Measurements from ENCODE around the gene HPF1. TPM values are rescaled to one million over a fixed set of nuclear protein-coding genes. Genes with fewer than 3 reads are reported as not detected.
"Not testable (repeated sequence)": the region's sequence is repeated elsewhere in the genome, so short reads cannot be mapped to it uniquely, and the experiment has no call there.

Gene HPF1
- total RNA-seq, 6 donors from 2014 or later: 6.5 to 46.2 (median 16.5) TPM

- no peaks in the 10 kb centered on the region for H3K9me3 ChIP-seq
- no peaks in the 10 kb centered on the region for H3K36me3 ChIP-seq
- TF ChIP-seq POLR2A (IDR thresholded peaks at IDR 0.05): no peak
- TF ChIP-seq POLR2AphosphoS5 (IDR thresholded peaks at IDR 0.05): no peak
- TF ChIP-seq EP300 (IDR thresholded peaks at IDR 0.05): no peak
- no peak for TF ChIP-seq CTCF (IDR thresholded peaks at IDR 0.05)
- WGBS, 2 donors: 80 to 85% methylated on average over 7 of the region's 7 CpGs
- ATAC-seq (ENCODE audit: low FRiP score in 2 of 2) (no peak), DNase-seq (no peak)
- H3K27ac ChIP-seq: no peak overlapping the region
- no peak overlapping the region for H3K4me3 ChIP-seq
- peaks cover 7 to 9% (median 8%) of the 10 kb centered on the region in 4 donors for H3K4me1 ChIP-seq
- peaks cover 0 to 16% (median 0%) of the 10 kb centered on the region in 4 donors for H3K27me3 ChIP-seq
Measured at GRCh38 chr4:169773889-169774288, 16.1 kb upstream of the HPF1 start.

GRCh38 chr4:169771556-169772080 lies 13.9 kb upstream of the HPF1 start:
- not testable (repeated sequence) for H3K27ac ChIP-seq; H3K9me3 ChIP-seq; H3K4me1 ChIP-seq; DNase-seq; H3K4me3 ChIP-seq; H3K36me3 ChIP-seq; ATAC-seq (ENCODE audit: low FRiP score in 2 of 2)
- 91 to 92% methylated on average over 11 of the region's 11 CpGs for WGBS, 2 donors
- H3K27me3 ChIP-seq: peaks cover 0 to 16% (median 0%) of the 10 kb centered on the region in 4 donors

GRCh38 chr4:169770416-169770815 lies 12.7 kb upstream of the HPF1 start:
- Histone ChIP-seq H3K4me3 (no peak overlapping the region), H3K36me3 (no peaks in the 10 kb centered on the region), H3K4me1 (peaks cover 7 to 9% (median 8%) of the 10 kb centered on the region in 4 donors), H3K27me3 (peaks cover 0 to 10% (median 0%) of the 10 kb centered on the region in 4 donors), H3K9me3 (no peaks in the 10 kb centered on the region), H3K27ac (no peak overlapping the region)
- DNase-seq: no peak
- TF ChIP-seq CTCF (IDR thresholded peaks at IDR 0.05): no peak
- TF ChIP-seq POLR2A (IDR thresholded peaks at IDR 0.05): no peak
- no peak for TF ChIP-seq POLR2AphosphoS5 (IDR thresholded peaks at IDR 0.05)
- TF ChIP-seq EP300 (IDR thresholded peaks at IDR 0.05): no peak
- ATAC-seq (ENCODE audit: low FRiP score in 2 of 2): no peak

- WGBS, 2 donors: 88 to 90% methylated on average over 3 of the region's 3 CpGs
- no peaks in the 10 kb centered on the region for H3K9me3 ChIP-seq
- no peak for DNase-seq
- TF ChIP-seq POLR2A (IDR thresholded peaks at IDR 0.05): no peak
- TF ChIP-seq EP300 (IDR thresholded peaks at IDR 0.05): no peak
- no peak for TF ChIP-seq CTCF (IDR thresholded peaks at IDR 0.05)
- no peak for TF ChIP-seq POLR2AphosphoS5 (IDR thresholded peaks at IDR 0.05)
- H3K4me1 ChIP-seq: no peaks in the 10 kb centered on the region
- H3K27me3 ChIP-seq: no peaks in the 10 kb centered on the region
- H3K36me3 ChIP-seq: no peaks in the 10 kb centered on the region
- H3K4me3 ChIP-seq: no peak overlapping the region
- H3K27ac ChIP-seq: no peak overlapping the region
- ATAC-seq (ENCODE audit: low FRiP score in 2 of 2): no peak
Measured at GRCh38 chr4:169768385-169768784, 10.6 kb upstream of the HPF1 start.

- 77 to 81% methylated on average over 3 of the region's 3 CpGs for WGBS, 2 donors
- no peak for DNase-seq
- ATAC-seq (ENCODE audit: low FRiP score in 2 of 2): no peak
- Histone ChIP-seq H3K4me1 (no peaks in the 10 kb centered on the region), H3K27ac (no peak overlapping the region), H3K4me3 (no peak overlapping the region), H3K9me3 (no peaks in the 10 kb centered on the region), H3K27me3 (no peaks in the 10 kb centered on the region), H3K36me3 (no peaks in the 10 kb centered on the region)
- TF ChIP-seq EP300 (IDR thresholded peaks at IDR 0.05) (no peak), POLR2A (IDR thresholded peaks at IDR 0.05) (no peak), CTCF (IDR thresholded peaks at IDR 0.05) (no peak), POLR2AphosphoS5 (IDR thresholded peaks at IDR 0.05) (no peak)
Measured at GRCh38 chr4:169766741-169767140, 9.0 kb upstream of the HPF1 start.

Measured in upper lobe of left lung (tissue), 6 donors.